NCI-H1930 (cell line): Measurements from ENCODE around the gene ADK.

ENCODE experiments used
- DNase-seq, 2 experiments: peaks; one replicate each; lab custom pipeline; 2025; lab: John Stamatoyannopoulos, UW

ADK gene

GRCh38 chr10:74745449-74745848 lies 594.4 kb downstream of the ADK start:
- DNase-seq = no peak

GRCh38 chr10:74746813-74747212 lies 595.8 kb downstream of the ADK start:
- DNase-seq = no peak

GRCh38 chr10:74748468-74749031 lies 597.5 kb downstream of the ADK start:
- DNase-seq = no peak

GRCh38 chr10:74750848-74751274 lies 599.8 kb downstream of the ADK start:
- no peak for DNase-seq

GRCh38 chr10:74752371-74753040 lies 601.5 kb downstream of the ADK start:
- DNase-seq = no peak

- no peak for DNase-seq
These were observed 602.6 kb downstream of the ADK start for GRCh38 chr10:74753442-74754211.

- no peak for DNase-seq
These were observed 603.4 kb downstream of the ADK start for GRCh38 chr10:74754381-74754821.

- no peak for DNase-seq
These were observed 604.3 kb downstream of the ADK start for GRCh38 chr10:74755273-74755672.
